ENCODE results near the gene RNU1-4. TPM values are rescaled to one million over a fixed set of nuclear protein-coding genes. Genes with fewer than 3 reads are reported as not detected.

The RNU1-4 gene
- total and polyA plus RNA-seq, 10 donors: under 0.01 to 8,075 (median 6,234) TPM; not detected in 3

- intact Hi-C loops (cut with DNase I; ENCODE audit: low total_unique reads): no loop called here
- no peaks in the 10 kb centered on the region for H3K36me3 ChIP-seq
- H3K27me3 ChIP-seq (replicated peaks in 1 of 7): peaks cover 0 to 74% (median 42%) of the 10 kb centered on the region in 7 donors
Measured at GRCh38 chr1:16719571-16720350, 20.6 kb upstream of the RNU1-4 start.

GRCh38 chr1:16720351-16721223, 19.7 kb upstream of the RNU1-4 start:
- Histone ChIP-seq H3K27ac (no peak overlapping the region), H3K27me3 (replicated peaks in 1 of 7) (peaks cover 0 to 81% (median 48%) of the 10 kb centered on the region in 7 donors), H3K4me1 (peaks cover 0 to 3% (median 0%) of the 10 kb centered on the region in 6 donors), H3K4me3 (no peak overlapping the region), H3K9me3 (no peaks in the 10 kb centered on the region), H3K36me3 (no peaks in the 10 kb centered on the region)
- intact Hi-C loops (cut with DNase I; ENCODE audit: low total_unique reads): no loop called here
- no peak for TF ChIP-seq POLR2A (IDR thresholded peaks at IDR 0.05)
- no peak for TF ChIP-seq POLR2AphosphoS5 (IDR thresholded peaks at IDR 0.05)
- WGBS, 5 donors: 81 to 89% (median 85%) methylated on average over 13 of the region's 13 CpGs
- peak; percentile 71 for DNase-seq

More at GRCh38 chr1:16719571-16720350, 20.6 kb upstream of the RNU1-4 start:
- WGBS, 5 donors: 80 to 88% (median 85%) methylated on average over 16 of the region's 16 CpGs
- TF ChIP-seq POLR2AphosphoS5 (IDR thresholded peaks at IDR 0.05) (no peak), POLR2A (IDR thresholded peaks at IDR 0.05) (no peak), CTCF (IDR thresholded peaks at IDR 0.05 in 8 of 11, conservative IDR thresholded peaks at IDR 0.05 in 3 of 11) (no peak)
- Histone ChIP-seq H3K9me3 (no peaks in the 10 kb centered on the region), H3K4me1 (peaks cover 0 to 3% (median 0%) of the 10 kb centered on the region in 6 donors), H3K4me3 (no peak overlapping the region), H3K27ac (no peak overlapping the region)
- peak; percentile 63 for DNase-seq

DNA sequence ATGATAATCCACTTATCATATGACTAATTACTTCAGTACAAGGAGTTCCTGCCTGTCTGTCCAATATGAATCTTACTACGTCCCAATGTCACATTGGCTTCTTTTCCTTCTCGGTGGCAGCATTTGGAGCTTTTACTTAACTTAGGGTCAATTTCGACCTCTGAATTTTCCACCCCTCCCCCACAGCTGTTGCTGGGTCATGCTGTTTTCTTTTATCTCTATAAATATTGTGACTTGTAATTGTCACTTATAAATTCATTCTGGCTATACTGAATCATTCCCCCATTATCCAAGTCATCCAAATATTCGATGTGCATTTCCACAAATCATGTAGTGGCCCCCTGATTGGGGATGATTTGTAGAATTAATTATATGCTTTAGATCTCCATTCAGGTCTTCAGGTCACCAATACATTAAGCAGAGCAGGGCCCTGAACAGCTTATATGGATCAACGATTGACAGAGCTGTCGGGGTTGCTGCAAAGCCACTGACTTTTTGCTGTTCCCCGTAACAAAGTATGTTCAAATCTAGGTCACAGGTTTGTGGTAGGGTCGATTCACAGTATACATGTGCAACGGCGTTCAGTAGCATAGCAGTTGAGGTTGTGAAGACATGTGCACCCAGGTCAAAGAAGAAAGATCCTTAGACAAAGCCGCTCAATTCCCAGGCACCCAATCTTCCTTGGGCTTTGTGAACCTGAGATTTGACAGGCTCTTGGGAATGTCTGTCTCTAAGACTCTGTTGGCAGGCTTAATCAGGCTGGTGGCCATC, 18.3 kb upstream of the RNU1-4 start:
- H3K36me3 ChIP-seq: no peaks in the 10 kb centered on the region
- TF ChIP-seq CTCF (IDR thresholded peaks at IDR 0.05 in 8 of 11, conservative IDR thresholded peaks at IDR 0.05 in 3 of 11) (no peak), POLR2AphosphoS5 (IDR thresholded peaks at IDR 0.05) (no peak), POLR2A (IDR thresholded peaks at IDR 0.05) (no peak)
- WGBS, 5 donors: 70 to 79% (median 74%) methylated on average over 11 of the region's 11 CpGs
- peaks cover 0 to 77% (median 40%) of the 10 kb centered on the region in 7 donors for H3K27me3 ChIP-seq (replicated peaks in 1 of 7)
- no peaks in the 10 kb centered on the region for H3K9me3 ChIP-seq
- no peak for DNase-seq
- intact Hi-C loops (cut with DNase I; ENCODE audit: low total_unique reads): no loop called here
- no peak overlapping the region for H3K27ac ChIP-seq
- peaks cover 0 to 3% (median 0%) of the 10 kb centered on the region in 6 donors for H3K4me1 ChIP-seq
- no peak overlapping the region for H3K4me3 ChIP-seq

GRCh38 chr1:16724718-16725438, 15.4 kb upstream of the RNU1-4 start:
- peak; percentile 82 for DNase-seq

More at GRCh38 chr1:16724718-16725438, 15.4 kb upstream of the RNU1-4 start:
- WGBS, 5 donors: 75 to 83% (median 79%) methylated on average over 45 of the region's 45 CpGs
- intact Hi-C loops (cut with DNase I; ENCODE audit: low total_unique reads): no loop called here
- H3K4me1 ChIP-seq: peaks cover 0 to 12% (median 0%) of the 10 kb centered on the region in 6 donors
- no peak overlapping the region for H3K4me3 ChIP-seq
- H3K27me3 ChIP-seq (replicated peaks in 1 of 7): peaks cover 0 to 62% (median 27%) of the 10 kb centered on the region in 7 donors
- H3K36me3 ChIP-seq: no peaks in the 10 kb centered on the region
- TF ChIP-seq POLR2A (IDR thresholded peaks at IDR 0.05) (no peak), POLR2AphosphoS5 (IDR thresholded peaks at IDR 0.05) (no peak), CTCF (IDR thresholded peaks at IDR 0.05 in 8 of 11, conservative IDR thresholded peaks at IDR 0.05 in 3 of 11) (no peak)
- no peaks in the 10 kb centered on the region for H3K9me3 ChIP-seq
- no peak overlapping the region for H3K27ac ChIP-seq

Data from spleen (tissue), 11 donors.